Measurements from ENCODE around the gene BEST4.

GRCh38 chr1:44828003-44828651 lies 40.2 kb upstream of the BEST4 start:
- no peak for TF ChIP-seq CTCF (IDR thresholded peaks at IDR 0.05; ENCODE audit: low read depth, low read length, poor library complexity, severe bottlenecking)
- TF ChIP-seq EZH2phosphoT487 (IDR thresholded peaks at IDR 0.05; ENCODE audit: borderline replicate concordance, low read length): no peak

Data from DOHH2 (cell line).